HepG2 (cell line): ENCODE data around the gene TRIM7. TPM values are rescaled to one million over a fixed set of nuclear protein-coding genes. Genes with fewer than 3 reads are reported as not detected.
A peak's percentile ranks its signal among the peaks of the same experiment; 100 is the strongest.

Experiments used
- ADNP ChIP-seq: sonication (generic); formaldehyde crosslinking; IDR thresholded peaks from 2 replicates; pipeline ENCODE4 v1.4.0; 2020; ENCODE audit warnings: missing genetic modification reagents
- AGO1 ChIP-seq: fragments of 200-400 bp; formaldehyde crosslinking; IDR thresholded peaks from 2 replicates; pipeline ENCODE4 v1.6.1; 2017; ENCODE audit warnings: mild to moderate bottlenecking, low read depth, low read length, moderate library complexity; ENCODE audit not compliant: poor library complexity, severe bottlenecking
- CENPBD1 ChIP-seq: sonication (generic); formaldehyde crosslinking; IDR thresholded peaks from 2 replicates; pipeline ENCODE4 v1.8.0; 2022; ENCODE audit warnings: missing genetic modification reagents, low read depth, mild to moderate bottlenecking, borderline replicate concordance
- ELF1 ChIP-seq: sonication (generic); formaldehyde crosslinking; IDR thresholded peaks from 2 replicates; pipeline ENCODE4 v1.4.0; 2020; ENCODE audit warnings: missing genetic modification reagents
- ESRRA ChIP-seq: sonication (generic); formaldehyde crosslinking; IDR thresholded peaks from 2 replicates; pipeline ENCODE4 v1.5.1; 2020; ENCODE audit warnings: mild to moderate bottlenecking, low read depth, missing genetic modification reagents
- GZF1 ChIP-seq: sonication (generic); formaldehyde crosslinking; IDR thresholded peaks from 2 replicates; pipeline ENCODE4 v1.5.1; 2020; ENCODE audit warnings: mild to moderate bottlenecking, missing genetic modification reagents
- HIVEP1 ChIP-seq: sonication (generic); formaldehyde crosslinking; IDR thresholded peaks from 2 replicates; pipeline ENCODE4 v1.4.0; 2020; ENCODE audit warnings: mild to moderate bottlenecking, missing genetic modification reagents
- LCORL ChIP-seq, 2 experiments: fragments of 450-650 bp in 1 of 2; sonication (generic) in 1 of 2; formaldehyde crosslinking in 1 of 2; IDR thresholded peaks; 2 replicates each; pipeline versions ENCODE4 v1.5.0 to v1.6.1; 2017 to 2020; ENCODE audit warnings: antibody characterized with exemption in 1 of 2, missing genetic modification reagents in 1 of 2
- MEIS2 ChIP-seq: sonication (generic); formaldehyde crosslinking; IDR thresholded peaks from 2 replicates; pipeline ENCODE4 v1.9.0; 2021; ENCODE audit warnings: mild to moderate bottlenecking, missing genetic modification reagents
- NFE2L1 ChIP-seq: sonication (generic); formaldehyde crosslinking; IDR thresholded peaks from 2 replicates; pipeline ENCODE4 v1.4.0; 2020; ENCODE audit warnings: missing genetic modification reagents, mild to moderate bottlenecking, borderline replicate concordance
- PHF5A ChIP-seq: IDR thresholded peaks from one replicate; pipeline ENCODE4 v1.6.1; 2018; ENCODE audit warnings: low read depth, missing genetic modification reagents; ENCODE audit not compliant: unreplicated experiment
- RELA ChIP-seq: sonication (generic); formaldehyde crosslinking; IDR thresholded peaks from 2 replicates; pipeline ENCODE4 v1.4.0; 2020; ENCODE audit warnings: missing genetic modification reagents
- SOX6 ChIP-seq, 2 experiments: fragments of 450-650 bp in 1 of 2; sonication (generic) in 1 of 2; formaldehyde crosslinking in 1 of 2; IDR thresholded peaks; 2 replicates each; pipeline versions ENCODE4 v1.4.0 to v1.6.1; 2017 to 2020; ENCODE audit warnings: antibody characterized with exemption in 1 of 2, mild to moderate bottlenecking in 1 of 2, missing genetic modification reagents in 1 of 2
- ZKSCAN8 ChIP-seq: IDR thresholded peaks from 2 replicates; pipeline ENCODE4 v1.6.1; 2016; ENCODE audit warnings: borderline replicate concordance, missing genetic modification reagents, missing compliant biosample characterization
- ZNF317 ChIP-seq: sonication (generic); formaldehyde crosslinking; IDR thresholded peaks from 2 replicates; pipeline ENCODE4 v1.5.0; 2020; ENCODE audit warnings: mild to moderate bottlenecking, missing genetic modification reagents
- ZNF709 ChIP-seq: sonication (generic); formaldehyde crosslinking; IDR thresholded peaks from 2 replicates; pipeline ENCODE4 v1.5.0; 2020; ENCODE audit warnings: mild to moderate bottlenecking, missing genetic modification reagents
- ZNF777 ChIP-seq: sonication (generic); formaldehyde crosslinking; IDR thresholded peaks from 2 replicates; pipeline ENCODE4 v1.4.0; 2020; ENCODE audit warnings: missing genetic modification reagents
- ZNF83 ChIP-seq: sonication (generic); formaldehyde crosslinking; IDR thresholded peaks from 2 replicates; pipeline ENCODE4 v1.4.0; 2020; ENCODE audit warnings: missing genetic modification reagents, mild to moderate bottlenecking, borderline replicate concordance
- polyA plus RNA-seq, 8 experiments: library from polyadenylated mRNA; depleted of rRNA in 3 of 8; stranded (reverse) in 7 of 8; unstranded in 1 of 8; fragments of >200 nt; fragmentation: Illumina TruSeq in 4 of 8; extraction: Trizol in 4 of 8; gene quantifications; 2 replicates each; pipeline versions ENCODE4 v1.2.1 to v1.2.3, GENCODE V29; 2011 to 2016; ENCODE audit warnings: low read depth in 4 of 8, missing spikeins in 1 of 8, mixed read lengths in 1 of 8; ENCODE audit not compliant: insufficient read depth in 1 of 8
- total RNA-seq, 5 experiments: library from RNA; depleted of rRNA; stranded (reverse); fragments of >200 nt; fragmentation: Illumina TruSeq; extraction: Trizol; gene quantifications; 2 replicates each; pipeline ENCODE4 v1.2.3, GENCODE V29; 2016; ENCODE audit warnings: low read depth in 1 of 5
- TF ChIP-seq, protein P1 (sequence below): IDR thresholded peaks from 2 replicates; pipeline ENCODE4 v1.4.0; 2020; ENCODE audit warnings: mild to moderate bottlenecking, missing genetic modification reagents
- TF ChIP-seq, protein P2 (sequence below): sonication (generic); formaldehyde crosslinking; IDR thresholded peaks from 2 replicates; pipeline ENCODE4 v1.4.0; 2020; ENCODE audit warnings: missing genetic modification reagents

The TRIM7 gene
- total and polyA plus RNA-seq, 2 of the 13 experiments (the other 11 are each of a cell fraction or from before 2014, with no cell fraction given) = 0.13 TPM; not detected in 1

DNA sequence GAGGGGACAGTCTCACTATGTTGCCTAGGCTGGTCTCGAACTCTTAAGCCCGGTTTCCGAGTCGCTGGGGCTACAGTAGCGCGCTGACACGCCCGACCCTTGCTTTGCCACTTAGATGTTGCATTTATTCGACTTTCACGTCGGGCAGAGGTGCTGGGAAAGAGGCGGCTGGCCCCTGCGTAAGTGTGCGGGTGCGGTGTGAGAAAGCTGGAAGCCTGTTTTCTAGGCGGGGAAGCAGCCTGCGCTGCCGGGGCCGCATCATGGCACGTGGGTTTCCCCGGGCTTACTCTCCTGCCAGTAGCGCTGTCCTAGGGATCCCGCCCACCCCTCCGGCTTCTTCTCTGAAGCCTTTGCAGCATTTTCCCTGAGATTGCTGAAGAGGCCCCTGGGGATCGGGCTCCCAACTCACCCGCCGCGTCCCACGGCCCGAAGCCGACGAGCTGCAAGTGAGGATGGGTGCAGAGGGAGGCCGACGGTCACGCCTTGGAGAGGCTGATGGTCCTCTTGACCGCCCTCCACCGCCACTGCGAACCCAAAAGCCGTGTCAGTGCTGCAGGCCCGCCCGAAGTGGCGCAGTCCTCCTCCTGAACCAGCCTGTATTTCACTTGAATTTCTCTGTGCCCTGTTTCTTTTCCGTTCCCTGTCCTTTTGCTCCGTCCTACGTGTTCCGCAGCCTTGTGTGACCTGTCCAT, 12.3 kb upstream of the TRIM7 start (continued):
- TF ChIP-seq, protein P1, sequence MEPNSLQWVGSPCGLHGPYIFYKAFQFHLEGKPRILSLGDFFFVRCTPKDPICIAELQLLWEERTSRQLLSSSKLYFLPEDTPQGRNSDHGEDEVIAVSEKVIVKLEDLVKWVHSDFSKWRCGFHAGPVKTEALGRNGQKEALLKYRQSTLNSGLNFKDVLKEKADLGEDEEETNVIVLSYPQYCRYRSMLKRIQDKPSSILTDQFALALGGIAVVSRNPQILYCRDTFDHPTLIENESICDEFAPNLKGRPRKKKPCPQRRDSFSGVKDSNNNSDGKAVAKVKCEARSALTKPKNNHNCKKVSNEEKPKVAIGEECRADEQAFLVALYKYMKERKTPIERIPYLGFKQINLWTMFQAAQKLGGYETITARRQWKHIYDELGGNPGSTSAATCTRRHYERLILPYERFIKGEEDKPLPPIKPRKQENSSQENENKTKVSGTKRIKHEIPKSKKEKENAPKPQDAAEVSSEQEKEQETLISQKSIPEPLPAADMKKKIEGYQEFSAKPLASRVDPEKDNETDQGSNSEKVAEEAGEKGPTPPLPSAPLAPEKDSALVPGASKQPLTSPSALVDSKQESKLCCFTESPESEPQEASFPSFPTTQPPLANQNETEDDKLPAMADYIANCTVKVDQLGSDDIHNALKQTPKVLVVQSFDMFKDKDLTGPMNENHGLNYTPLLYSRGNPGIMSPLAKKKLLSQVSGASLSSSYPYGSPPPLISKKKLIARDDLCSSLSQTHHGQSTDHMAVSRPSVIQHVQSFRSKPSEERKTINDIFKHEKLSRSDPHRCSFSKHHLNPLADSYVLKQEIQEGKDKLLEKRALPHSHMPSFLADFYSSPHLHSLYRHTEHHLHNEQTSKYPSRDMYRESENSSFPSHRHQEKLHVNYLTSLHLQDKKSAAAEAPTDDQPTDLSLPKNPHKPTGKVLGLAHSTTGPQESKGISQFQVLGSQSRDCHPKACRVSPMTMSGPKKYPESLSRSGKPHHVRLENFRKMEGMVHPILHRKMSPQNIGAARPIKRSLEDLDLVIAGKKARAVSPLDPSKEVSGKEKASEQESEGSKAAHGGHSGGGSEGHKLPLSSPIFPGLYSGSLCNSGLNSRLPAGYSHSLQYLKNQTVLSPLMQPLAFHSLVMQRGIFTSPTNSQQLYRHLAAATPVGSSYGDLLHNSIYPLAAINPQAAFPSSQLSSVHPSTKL (CRISPR knock-in tag) = 0 out of 2 replicates have a peak, but pooled peaks have one; percentile 6
- TF ChIP-seq ZNF83 (CRISPR knock-in tag) (no peak), ZKSCAN8 (CRISPR knock-in tag) (no peak), NFE2L1 (CRISPR knock-in tag) (no peak), ZNF709 (0 out of 2 replicates have a peak, but pooled peaks have one; percentile 9), ELF1 (no peak), LCORL (IDR thresholded peaks at IDR 0.05) (no peak), LCORL (CRISPR knock-in tag; IDR thresholded peaks at IDR 0.05) (0 out of 2 replicates have a peak, but pooled peaks have one; percentile 45), ZNF777 (CRISPR knock-in tag) (peak; percentile 92), MEIS2 (CRISPR knock-in tag) (no peak), RELA (CRISPR knock-in tag) (no peak), PHF5A (CRISPR knock-in tag) (no peak), ESRRA (CRISPR knock-in tag) (no peak), HIVEP1 (peak; percentile 72; the same call in 1 of the 2 replicates), SOX6 (IDR thresholded peaks at IDR 0.05) (no peak), SOX6 (CRISPR knock-in tag; IDR thresholded peaks at IDR 0.05) (no peak), CENPBD1 (no peak), ZNF317 (CRISPR knock-in tag) (0 out of 2 replicates have a peak, but pooled peaks have one; percentile 55), GZF1 (CRISPR knock-in tag) (no peak), ADNP (CRISPR knock-in tag) (no peak), AGO1 (peak; percentile 28)
- TF ChIP-seq, protein P2, sequence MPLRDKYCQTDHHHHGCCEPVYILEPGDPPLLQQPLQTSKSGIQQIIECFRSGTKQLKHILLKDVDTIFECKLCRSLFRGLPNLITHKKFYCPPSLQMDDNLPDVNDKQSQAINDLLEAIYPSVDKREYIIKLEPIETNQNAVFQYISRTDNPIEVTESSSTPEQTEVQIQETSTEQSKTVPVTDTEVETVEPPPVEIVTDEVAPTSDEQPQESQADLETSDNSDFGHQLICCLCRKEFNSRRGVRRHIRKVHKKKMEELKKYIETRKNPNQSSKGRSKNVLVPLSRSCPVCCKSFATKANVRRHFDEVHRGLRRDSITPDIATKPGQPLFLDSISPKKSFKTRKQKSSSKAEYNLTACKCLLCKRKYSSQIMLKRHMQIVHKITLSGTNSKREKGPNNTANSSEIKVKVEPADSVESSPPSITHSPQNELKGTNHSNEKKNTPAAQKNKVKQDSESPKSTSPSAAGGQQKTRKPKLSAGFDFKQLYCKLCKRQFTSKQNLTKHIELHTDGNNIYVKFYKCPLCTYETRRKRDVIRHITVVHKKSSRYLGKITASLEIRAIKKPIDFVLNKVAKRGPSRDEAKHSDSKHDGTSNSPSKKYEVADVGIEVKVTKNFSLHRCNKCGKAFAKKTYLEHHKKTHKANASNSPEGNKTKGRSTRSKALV (CRISPR knock-in tag) = 0 out of 2 replicates have a peak, but pooled peaks have one; percentile 29
- TF ChIP-seq, all 625 proteins: peak for 56
